Activated CD8-positive, alpha-beta memory T cell treated with anti-CD3 and anti-CD28 coated beads for 4 hours (primary cell): ENCODE data around the gene CHERP.
A peak's percentile ranks its signal among the peaks of the same experiment; 100 is the strongest.
"Not testable (repeated sequence)": the region's sequence is repeated elsewhere in the genome, so short reads cannot be mapped to it uniquely, and the experiment has no call there.

ENCODE experiments used
- DNase-seq, 2 donors: peaks; one replicate each; pipeline ENCODE4 v3.0.0-alpha.2; 2020; ENCODE audit warnings: low read depth in 2 of 2

The CHERP gene

DNA sequence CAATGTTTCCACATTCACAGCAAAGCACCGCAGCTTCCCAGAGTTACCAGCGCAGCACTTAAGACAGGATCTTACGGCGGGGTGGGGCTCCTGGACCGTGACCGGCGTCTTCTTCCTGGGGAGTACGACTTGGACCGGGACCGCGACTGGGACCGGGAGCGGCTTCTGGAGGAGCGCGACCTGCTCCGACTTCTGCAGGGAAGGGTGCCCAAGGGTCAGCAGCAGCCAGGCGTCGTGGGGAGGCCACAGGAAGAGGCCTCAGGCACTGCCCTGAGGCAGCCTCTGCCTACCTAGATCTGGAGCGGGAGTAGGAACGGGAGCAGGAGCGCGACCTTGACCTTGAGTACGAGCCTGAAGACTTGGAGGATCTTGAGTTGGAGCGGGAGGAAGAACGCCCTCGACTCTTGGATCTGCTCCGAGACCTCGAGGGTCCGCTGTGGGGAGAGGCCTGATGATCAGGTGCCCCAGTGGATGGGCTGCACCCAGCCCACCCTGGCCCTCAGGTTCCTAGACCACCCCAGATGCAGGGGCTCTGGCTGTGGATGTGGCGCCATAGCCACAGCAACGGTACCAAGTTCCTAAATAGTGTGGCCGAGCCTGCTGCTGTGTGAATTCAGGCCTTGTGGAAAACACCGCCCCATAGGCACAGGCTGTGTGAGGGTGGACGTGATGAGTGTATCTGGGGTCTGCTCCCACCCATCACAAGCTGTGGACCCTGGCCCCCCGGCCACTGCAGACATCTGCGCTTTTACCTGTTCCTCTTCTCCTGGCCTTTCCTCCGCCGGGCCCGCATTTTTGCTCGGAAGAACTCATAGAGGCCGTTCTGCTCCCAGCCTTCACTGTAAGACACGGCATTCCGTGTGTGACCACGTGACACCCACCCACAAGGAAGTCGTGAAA is 21.9 kb downstream of the CHERP start:
- DNase-seq, result no peak

DNA sequence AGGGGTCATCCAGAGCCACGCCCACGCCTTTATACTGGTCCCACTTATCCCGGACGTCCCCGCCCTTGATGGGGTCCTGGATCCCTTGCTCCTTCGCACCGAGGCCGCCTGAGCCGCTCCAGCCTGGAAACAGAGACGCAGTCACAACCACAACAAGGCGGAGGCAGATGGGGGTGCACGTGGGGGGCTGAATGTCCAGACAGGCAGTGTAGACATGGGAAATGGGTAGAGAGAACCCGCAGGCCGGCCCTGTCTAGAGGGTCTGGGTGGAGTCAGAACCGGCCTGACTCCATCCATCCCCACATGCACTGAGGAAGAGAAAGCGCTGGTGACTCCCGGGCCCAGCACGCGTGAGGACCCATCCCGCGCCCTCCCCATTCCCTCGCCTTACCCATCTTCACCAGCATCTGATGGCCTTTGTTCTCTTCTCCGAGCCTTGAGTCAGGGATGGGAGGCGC is 23.0 kb downstream of the CHERP start:
- DNase-seq, result no peak

DNA sequence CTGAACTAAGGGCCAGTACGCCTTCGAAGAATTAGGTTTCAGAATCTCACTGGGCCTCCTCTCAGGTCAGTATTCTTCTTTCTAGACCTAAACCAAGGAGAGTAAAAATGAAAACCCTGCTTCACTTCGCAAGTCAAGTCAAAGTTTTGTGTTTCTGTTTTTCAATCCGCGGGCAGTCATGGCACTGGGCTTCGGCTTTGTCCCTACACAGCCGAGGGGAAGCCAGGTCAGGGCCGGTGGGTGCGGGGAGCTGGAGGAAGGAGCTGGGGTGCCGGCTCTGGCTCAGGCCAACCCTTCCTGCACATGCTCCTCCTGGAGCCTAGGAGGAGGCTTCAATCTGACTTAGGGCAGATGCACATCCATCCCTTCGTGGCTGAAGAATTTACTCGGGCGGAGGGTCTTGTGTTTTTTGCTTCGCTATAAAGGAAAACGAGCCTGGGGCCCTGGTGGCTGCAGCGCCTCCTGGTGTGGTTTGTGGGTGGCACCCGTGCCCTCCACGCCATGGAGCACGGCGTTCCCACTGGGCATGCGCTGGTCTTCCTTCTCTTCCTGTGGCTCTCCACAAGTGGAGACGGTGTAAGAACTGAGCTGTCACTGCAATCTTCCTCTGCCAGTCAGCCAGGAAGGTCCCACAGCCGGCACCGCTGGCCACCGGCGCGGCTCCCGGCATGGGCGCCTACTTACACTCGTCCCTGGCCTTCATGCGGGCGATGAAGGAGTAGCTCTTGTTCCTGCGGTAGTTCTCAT is 23.6 kb downstream of the CHERP start:
- no peak for DNase-seq

DNA sequence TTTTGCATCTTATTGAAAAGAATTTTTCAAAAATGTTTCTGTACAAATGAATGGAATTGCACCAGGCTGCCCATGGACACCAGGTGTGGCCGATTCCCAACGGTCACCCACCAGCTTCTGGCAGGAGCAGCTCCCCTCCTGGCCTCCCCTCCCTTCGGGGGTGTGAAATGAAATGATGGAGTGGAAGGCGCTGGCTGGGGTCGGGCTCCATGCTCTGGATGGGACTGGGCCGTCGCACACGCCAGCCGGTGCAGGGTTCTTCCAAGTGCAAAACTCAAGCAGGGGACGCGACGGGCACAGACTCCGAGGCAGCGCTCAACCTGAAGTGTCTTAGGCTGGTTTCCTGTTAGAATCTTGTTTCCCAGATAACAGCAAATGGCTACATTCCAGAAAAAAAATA is 24.2 kb downstream of the CHERP start:
- DNase-seq, result no peak

DNA sequence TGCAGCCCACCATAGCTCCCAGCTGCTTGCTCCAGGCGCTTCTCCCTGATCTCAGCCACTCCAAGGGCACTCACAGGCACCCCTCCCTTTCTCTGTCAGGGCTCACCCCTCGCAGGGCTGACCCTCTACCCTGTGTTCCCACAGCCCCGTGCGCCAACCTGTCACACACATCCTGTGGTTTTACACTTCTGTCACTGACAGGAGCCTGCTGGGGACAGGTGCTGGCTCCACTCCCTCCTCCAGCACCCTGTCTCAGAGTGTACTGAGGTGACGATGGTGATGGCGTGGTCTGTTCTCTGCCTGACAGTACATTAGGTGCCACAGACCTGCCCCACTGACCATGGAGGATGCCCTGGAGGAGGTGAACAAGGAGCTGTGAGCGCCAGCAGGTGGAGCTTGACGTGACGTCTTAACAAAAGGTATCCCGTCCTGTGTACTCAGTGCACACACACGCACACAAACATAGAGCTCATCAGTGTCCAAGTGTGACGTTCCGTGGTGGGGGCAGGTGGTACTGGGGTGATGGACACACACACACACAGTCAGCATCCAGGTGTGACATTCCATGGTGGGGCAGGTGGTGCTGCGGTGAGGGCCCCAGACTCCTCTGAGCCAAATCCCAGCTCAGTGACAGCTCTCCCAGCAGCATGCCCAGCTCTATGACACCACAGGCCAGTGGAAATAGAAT is 25.2 kb downstream of the CHERP start:
- DNase-seq, result no peak

DNA sequence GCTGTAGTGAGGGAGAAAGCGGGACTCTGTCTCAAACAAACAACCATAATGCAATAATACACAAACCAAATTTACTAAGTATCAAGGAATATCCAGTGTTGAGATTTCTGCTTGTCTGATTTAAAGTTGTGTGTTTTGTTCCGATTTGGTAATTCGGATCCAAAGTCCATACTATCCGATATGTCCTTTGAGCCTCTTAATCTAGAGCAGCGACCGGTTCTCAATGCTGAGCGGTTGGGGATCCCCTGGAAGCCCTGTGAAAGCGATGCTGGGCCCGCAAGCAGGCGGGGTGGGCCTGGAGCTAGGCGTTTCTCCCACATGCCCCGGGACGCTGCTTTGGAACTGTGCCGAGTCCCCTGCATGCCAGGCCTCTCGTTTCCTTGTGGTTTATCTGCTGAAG is 25.9 kb downstream of the CHERP start:
- no peak for DNase-seq

DNA sequence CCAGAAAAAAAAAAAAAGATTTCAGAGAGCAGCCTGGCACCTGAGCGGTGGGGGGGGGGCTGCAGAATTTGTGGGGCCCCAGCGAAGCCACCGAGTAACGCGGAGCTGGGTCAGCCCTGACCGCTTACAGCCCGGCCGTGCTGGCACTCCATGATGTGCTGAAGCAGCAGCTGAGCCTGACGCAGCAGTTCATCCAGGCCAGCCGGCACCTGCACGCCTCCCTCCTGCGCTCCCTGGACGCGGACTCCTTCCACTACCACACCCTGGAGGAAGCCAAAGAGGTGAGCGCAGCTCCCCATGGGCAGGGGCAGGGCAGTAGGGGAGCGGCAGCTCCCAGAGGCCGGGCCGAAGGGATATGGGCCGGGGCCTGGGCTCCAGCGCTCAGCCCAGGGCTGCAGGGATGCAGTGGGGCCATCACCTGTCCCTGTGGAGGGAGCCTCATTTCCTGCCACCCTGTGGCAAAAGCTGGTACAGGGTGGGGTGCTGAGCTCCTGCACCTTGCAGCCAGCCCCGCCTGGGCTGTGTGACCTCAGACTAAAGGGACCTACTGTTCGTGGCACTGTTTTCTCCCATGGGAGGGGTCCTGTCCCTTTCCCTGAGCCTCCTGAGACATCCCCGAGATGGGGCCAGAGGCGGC is 27.7 kb downstream of the CHERP start:
- DNase-seq, result no peak

DNA sequence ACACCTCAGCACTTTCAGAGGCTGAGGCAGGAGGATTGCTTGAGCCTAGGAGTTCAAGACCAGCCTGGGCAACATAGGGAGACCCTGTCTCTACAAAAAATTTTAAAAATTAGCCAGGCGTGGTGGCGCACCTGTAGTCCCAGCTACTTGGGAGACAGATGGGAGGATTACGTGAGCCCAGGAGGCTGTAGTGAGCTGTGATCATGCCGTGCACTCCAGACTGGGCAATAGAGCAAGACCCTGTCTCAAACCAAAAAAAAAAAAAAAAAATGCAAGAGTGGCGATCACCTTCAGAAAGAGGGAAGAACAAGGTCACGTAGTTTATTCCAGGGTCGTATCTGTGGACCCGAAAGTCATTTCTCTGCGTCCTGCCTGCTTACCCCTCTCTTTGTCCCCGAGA is 29.6 kb downstream of the CHERP start:
- DNase-seq, result not testable (repeated sequence)

DNA sequence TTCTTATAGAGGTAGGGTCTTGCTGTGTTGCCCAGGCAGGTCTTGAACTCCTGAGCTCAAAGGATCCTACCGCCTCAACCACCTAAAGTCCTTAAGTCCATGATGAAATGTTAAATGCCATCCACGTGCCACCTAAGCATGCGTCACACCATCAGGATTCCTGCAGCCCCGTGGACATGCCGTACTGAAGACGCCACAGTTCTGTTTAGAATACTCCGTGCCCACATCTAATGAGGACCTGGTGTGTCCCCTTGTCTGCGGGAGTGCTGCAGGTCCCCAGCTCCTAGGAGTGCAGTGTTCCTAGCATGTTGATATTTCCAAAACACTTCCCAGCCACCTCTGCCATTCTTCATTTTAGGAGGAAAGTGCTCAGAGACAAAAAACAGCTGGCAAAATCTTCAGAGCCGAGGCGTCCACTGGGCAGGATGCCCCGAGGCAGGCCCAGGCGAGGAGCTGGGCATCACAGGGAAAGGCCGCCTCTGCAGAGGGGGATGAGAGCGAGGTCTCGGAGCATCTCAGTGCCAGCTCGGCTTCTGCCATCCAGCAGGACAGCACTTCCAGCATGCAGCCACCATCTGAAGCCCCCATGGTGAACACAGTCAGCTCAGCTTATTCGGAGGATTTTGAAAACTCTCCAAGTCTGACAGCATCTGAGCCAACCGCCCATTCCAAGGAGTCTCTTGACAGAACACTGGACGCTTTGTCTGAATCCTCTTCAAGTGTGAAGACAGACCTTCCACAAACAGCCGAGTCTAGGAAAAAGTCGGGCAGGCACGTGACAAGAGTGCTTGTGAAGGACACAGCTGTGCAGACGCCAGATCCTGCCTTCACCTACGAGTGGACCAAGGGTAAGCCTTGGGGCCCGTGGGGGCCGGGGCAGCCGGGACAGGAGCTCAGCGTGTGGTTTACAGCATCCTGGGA is 32.8 kb downstream of the CHERP start:
- no peak for DNase-seq

DNA sequence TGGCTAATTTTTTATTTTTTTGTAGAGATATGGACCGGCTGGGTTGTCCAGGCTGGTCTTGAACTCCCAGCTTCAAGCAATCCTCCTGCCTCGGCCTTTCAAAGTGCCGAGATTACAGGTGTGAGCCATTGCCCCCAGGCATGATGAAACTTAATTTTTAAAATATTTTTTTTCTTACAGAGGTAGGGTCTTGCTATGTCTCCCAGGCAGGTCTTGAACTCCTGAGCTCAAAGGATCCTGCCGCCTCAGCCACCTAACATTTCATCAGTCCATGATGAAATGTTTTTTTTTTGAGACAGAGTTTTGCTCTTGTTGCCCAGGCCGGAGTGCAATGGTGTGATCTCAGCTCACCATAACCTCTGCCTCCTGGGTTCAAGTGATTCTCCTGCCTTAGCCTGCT is 33.7 kb downstream of the CHERP start:
- no peak for DNase-seq

DNA sequence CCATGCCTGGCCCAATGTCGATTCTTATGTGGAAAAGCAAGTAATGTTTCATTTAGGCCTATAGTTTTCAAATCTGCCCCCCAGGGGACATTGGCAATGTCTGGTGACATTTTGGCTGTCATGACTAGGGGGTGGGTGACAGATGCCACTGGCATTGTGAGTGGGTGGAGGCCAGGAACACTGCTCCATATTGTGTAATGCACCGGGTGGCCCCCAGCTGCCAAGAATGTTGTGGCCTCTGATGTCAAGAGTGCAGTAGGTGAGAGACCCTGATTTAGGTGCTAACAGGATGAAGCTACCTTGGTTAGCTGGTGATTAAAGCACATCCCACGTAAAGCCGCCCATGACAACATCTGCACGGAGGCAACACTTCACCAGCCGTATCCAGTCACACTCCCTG is 35.3 kb downstream of the CHERP start:
- no peak for DNase-seq

DNA sequence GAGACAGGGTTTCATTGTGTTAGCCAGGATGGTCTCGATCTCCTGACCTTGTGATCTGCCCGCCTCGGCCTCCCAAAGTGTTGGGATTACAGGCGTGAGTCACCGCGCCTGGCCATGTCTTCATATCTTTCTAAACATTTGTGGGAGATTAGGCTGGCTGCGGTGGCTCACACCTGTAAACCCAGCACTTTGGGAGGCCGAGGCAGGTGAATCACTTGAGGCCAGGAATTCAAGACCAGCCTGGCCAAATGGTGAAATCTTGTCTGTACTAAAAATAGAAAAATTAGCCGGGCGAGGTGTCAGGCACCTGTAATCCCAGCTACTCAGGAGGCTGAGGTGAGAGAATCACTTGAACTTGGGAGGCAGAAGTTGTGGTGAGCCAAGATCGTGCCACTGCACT is 36.1 kb downstream of the CHERP start:
- not testable (repeated sequence) for DNase-seq

DNA sequence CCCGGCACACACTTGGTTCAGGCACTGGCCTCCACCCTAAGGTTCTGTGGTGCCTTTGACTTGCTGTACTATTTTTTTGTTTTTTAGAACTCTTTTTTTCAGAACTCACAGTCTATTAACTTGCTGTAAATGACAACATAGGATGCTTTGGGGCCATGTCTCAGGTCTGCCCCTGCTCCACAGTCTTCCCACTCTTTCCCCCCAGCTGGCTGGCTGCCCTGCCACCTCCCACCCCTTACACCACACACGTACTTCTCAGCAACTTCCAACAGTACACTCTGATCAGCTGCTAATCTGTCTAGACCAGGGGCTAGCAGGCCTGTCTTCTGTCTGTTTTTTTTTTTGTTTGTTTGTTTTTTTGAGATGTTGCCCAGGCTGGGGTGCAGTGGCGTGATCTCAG is 38.0 kb downstream of the CHERP start:
- DNase-seq, result no peak

DNA sequence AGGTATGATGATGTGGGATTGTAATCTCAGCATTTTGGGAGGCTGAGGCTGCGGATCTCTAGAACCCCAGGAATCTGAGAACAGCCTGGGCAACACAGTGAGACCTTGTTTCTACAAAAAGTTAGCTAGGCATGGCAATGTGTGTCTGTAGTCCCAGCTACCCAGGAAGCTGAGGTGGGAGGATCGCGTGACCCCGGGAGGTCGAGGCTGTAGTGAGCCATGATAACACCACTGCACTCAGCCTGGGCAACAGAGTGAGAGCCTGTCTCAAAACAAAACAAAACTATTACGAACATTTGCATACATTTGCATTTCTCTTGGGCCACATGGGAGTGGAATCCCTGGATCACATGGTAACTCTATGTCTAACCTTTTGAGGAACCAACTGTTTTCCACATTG is 44.4 kb downstream of the CHERP start:
- no peak for DNase-seq

DNA sequence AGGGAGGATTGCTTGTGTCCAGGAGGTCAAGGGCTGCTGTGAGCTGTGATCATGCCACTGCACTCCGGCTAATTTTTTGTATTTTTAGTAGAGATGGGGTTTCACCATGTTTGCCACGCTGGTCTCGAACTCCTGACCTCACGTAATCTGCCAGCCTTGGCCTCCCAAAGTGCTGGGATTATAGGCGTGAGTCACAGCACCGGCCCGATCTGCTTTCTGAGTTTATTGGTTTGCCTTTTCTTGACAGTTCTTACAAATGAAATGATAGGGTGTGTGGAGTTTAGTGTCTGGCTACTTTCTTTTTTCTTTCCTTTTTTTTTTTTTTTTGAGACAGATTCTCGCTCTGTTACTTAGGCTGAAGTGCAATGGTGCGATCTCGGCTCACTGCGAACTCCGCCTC is 45.2 kb downstream of the CHERP start:
- no peak for DNase-seq

DNA sequence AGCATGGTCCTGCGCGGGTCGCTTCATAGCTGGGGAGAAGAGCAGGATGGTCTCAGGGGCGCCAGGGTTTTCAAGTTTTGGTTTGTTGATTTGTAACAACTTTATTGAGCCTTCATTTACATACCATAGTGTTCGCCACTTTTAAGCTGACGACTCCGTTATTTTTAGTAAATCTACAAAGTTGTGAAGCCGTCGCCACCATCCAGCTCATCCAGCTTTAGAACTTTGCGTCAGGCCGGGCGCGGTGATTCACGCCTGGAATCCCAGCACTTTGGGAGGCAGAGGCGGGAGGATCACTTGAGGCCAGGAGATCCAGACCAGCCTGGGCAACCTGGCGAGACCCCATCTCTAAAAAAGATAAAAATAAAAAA is 45.6 kb downstream of the CHERP start:
- DNase-seq, result no peak

DNA sequence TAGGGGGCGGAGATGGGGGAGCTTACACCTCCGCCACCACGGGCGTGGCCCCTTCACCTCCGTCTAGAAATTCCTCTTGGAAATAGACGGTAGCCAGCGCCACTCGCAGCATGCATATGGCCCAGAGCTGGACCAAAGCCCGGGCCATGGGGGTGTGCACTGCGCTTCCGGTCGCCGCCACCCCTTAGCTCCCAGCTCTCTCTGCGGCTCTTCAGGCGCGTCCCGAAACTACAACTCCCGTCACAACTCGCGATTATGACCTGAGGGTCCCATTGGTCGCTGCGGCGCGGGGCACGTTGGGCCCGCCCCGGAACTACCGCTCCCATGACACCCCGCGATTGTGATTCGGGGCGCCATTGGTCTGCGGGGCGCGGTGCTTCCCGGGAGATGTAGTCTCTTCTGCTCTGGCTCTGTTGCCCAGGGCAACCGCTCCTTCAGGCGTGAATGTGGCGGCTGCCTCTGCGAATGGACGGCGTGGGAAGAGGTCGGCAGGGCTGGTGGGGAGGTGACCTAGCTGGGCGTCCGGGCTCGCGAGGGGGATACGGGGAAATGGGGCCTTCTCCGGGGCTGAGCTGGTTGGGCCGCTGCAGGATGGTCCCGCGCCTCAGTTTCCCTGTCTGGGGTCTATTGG is 46.1 kb downstream of the CHERP start, which contains the start of the genes C19orf44 and CALR3:
C19orf44 (plus strand) TSS at position 413 of the 631 bp plus-strand sequence. CDS start 4,399 bp downstream, outside the sequence.
CALR3 (minus strand) TSS at position 186 of the 631 bp plus-strand sequence; CDS start at position 148, 38 bp downstream.
- peak; percentile 92 to 95 for DNase-seq

DNA sequence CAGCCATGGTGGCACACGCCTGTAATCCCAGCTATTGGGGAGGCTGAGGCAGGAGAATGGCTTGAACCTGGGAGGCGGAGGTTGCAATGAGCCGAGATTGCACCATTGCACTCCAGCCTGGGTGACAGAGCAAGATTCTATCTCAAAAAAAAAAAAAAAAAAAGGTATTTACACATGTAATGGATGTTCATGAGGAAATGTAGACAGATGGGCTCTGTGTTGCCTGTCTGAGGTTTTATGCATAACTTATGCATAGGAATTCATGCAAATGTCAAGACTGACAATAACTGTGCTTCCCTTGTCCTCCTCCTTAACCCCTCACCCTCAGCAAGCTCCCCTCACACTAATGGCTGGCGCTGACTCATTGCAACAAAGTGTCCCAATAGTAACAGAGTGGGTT is 55.8 kb downstream of the CHERP start:
- not testable (repeated sequence) for DNase-seq

DNA sequence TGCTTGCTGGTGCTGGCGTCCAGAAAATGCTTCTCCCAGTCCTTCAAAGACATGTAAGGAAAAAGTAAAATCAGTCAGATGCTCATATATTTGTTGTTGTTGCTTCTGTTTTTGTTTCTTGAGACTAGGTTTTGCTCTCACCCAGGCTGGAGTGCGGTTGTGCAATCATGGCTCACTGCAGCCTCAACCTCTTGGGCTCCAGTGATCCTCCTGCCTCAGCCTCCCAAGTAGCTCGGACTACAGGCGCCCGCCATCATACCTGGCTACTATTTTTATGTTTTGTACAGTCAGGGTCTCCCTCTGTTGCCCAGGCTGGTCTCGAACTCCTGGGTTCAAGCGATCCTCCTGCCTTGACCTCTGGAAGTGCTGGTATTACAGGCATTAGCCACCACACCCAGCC is 59.5 kb downstream of the CHERP start:
- DNase-seq, result no peak

DNA sequence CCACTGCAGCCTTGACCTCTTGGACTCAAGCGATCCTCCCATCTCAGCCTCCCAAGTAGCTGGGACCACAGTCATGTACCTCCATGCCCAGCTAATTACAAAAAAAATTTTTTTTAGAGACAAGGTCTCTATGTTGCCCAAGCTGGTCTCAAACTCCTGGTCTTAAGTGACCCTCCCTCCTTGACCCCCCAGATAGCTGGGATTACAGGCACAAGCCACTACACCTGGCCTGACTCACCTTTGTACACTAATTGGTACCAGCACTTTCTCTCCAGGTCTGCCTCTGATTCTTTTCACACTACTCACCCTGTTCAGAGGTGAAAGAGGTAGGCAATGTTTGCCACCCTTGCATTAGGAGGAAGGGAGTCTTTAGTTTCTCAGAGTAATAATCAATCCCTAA is 64.9 kb downstream of the CHERP start:
- DNase-seq, result no peak
